ENCODE results near the gene C15orf62.

C15orf62 gene

GRCh38 chr15:40806672-40807027, 36.9 kb downstream of the C15orf62 start:
- DNase-seq (ENCODE audit: extremely low spot score) = no peak
- ChIA-PET CTCF (no interaction called here), POLR2A (interaction anchor here (1.3 to 2.1 kb wide), 8 partner anchors 9 to 112 kb away, joined by 3 to 9 read pairs (median 6); partner anchors contain the start of genes GCHFR, PPP1R14D, RAD51 and VPS18)
- no peak for TF ChIP-seq PKNOX1 (IDR thresholded peaks at IDR 0.05)
- no peak for TF ChIP-seq CTBP1 (IDR thresholded peaks at IDR 0.05; ENCODE audit: borderline replicate concordance)
- TF ChIP-seq FOXA1 (IDR thresholded peaks at IDR 0.05) = no peak
- no peak for TF ChIP-seq ARNT (IDR thresholded peaks at IDR 0.05)
- TF ChIP-seq BHLHE40 (IDR thresholded peaks at IDR 0.05; ENCODE audit: borderline replicate concordance) = no peak
- TF ChIP-seq ELF4 (IDR thresholded peaks at IDR 0.05) = no peak
- TF ChIP-seq SUZ12 (IDR thresholded peaks at IDR 0.05) = no peak
- TF ChIP-seq ZNF384 (IDR thresholded peaks at IDR 0.05) = no peak
- no peak for TF ChIP-seq FOXK2 (IDR thresholded peaks at IDR 0.05)
- no peak for TF ChIP-seq HDGF (IDR thresholded peaks at IDR 0.05; ENCODE audit: borderline replicate concordance)
- no peak for TF ChIP-seq FOXM1 (IDR thresholded peaks at IDR 0.05; ENCODE audit: borderline replicate concordance)
- no peak for TF ChIP-seq SP1 (IDR thresholded peaks at IDR 0.05)
- TF ChIP-seq L3MBTL2 (conservative IDR thresholded peaks at IDR 0.05) = no peak
- TF ChIP-seq TARDBP (IDR thresholded peaks at IDR 0.05) = no peak
- no peak for TF ChIP-seq NFRKB (IDR thresholded peaks at IDR 0.05)
- TF ChIP-seq LEF1 (IDR thresholded peaks at IDR 0.05; ENCODE audit: borderline replicate concordance) = no peak

GRCh38 chr15:40807028-40807887, 37.5 kb downstream of the C15orf62 start, which contains the start of the genes DNAJC17 and ZFYVE19:
DNAJC17 (minus strand) TSS chr15:40807473; CDS start chr15:40807446, 27 bp downstream.
ZFYVE19 (plus strand) TSS chr15:40807089; CDS start chr15:40807590, 501 bp downstream.
- DNase-seq (ENCODE audit: extremely low spot score) = peak; percentile 90
- ChIA-PET CTCF (no interaction called here), POLR2A (interaction anchor here (0.9 to 2.1 kb wide), 11 partner anchors 8 to 112 kb away, joined by 3 to 9 read pairs (median 5); partner anchors contain the start of genes GCHFR, PPP1R14D, RAD51 and VPS18)
- TF ChIP-seq SUZ12 (IDR thresholded peaks at IDR 0.05) (peak; percentile 63; the same call in 1 of the 2 replicates), PKNOX1 (IDR thresholded peaks at IDR 0.05) (peak; percentile 46; the same call in 1 of the 2 replicates), BHLHE40 (IDR thresholded peaks at IDR 0.05; ENCODE audit: borderline replicate concordance) (no peak)

GRCh38 chr15:40807888-40808461, 38.2 kb downstream of the C15orf62 start:
- CTCF ChIA-PET = interaction anchor here (0.6 kb wide), 1 partner anchor 50 kb away, joined by 3 read pairs; no protein-coding TSS in a partner anchor
- no peak for DNase-seq (ENCODE audit: extremely low spot score)
- POLR2A ChIA-PET = interaction anchor here (0.9 to 2.1 kb wide), 11 partner anchors 8 to 113 kb away, joined by 3 to 9 read pairs (median 5); partner anchors contain the start of genes GCHFR, PPP1R14D, RAD51 and VPS18

GRCh38 chr15:40808861-40809450, 39.2 kb downstream of the C15orf62 start:
- CTCF ChIA-PET = interaction anchor here (0.6 kb wide), 2 partner anchors 49 kb away, joined by 3 to 5 read pairs; no protein-coding TSS in a partner anchor
- no peak for DNase-seq (ENCODE audit: extremely low spot score)
- POLR2A ChIA-PET = no interaction called here
- TF ChIP-seq ELF4 (IDR thresholded peaks at IDR 0.05) = no peak
- no peak for TF ChIP-seq L3MBTL2 (conservative IDR thresholded peaks at IDR 0.05)
- no peak for TF ChIP-seq ARNT (IDR thresholded peaks at IDR 0.05)
- TF ChIP-seq FOXM1 (IDR thresholded peaks at IDR 0.05; ENCODE audit: borderline replicate concordance) = no peak
- no peak for TF ChIP-seq HDGF (IDR thresholded peaks at IDR 0.05; ENCODE audit: borderline replicate concordance)
- no peak for TF ChIP-seq CTBP1 (IDR thresholded peaks at IDR 0.05; ENCODE audit: borderline replicate concordance)
- TF ChIP-seq PKNOX1 (IDR thresholded peaks at IDR 0.05) = no peak
- TF ChIP-seq FOXA1 (IDR thresholded peaks at IDR 0.05) = no peak
- TF ChIP-seq ZNF384 (IDR thresholded peaks at IDR 0.05) = no peak
- TF ChIP-seq NFRKB (IDR thresholded peaks at IDR 0.05) = no peak
- no peak for TF ChIP-seq SUZ12 (IDR thresholded peaks at IDR 0.05)
- no peak for TF ChIP-seq LEF1 (IDR thresholded peaks at IDR 0.05; ENCODE audit: borderline replicate concordance)
- TF ChIP-seq FOXK2 (IDR thresholded peaks at IDR 0.05) = no peak
- no peak for TF ChIP-seq TARDBP (IDR thresholded peaks at IDR 0.05)
- TF ChIP-seq SP1 (IDR thresholded peaks at IDR 0.05) = no peak
- no peak for TF ChIP-seq BHLHE40 (IDR thresholded peaks at IDR 0.05; ENCODE audit: borderline replicate concordance)

More at GRCh38 chr15:40807888-40808461, 38.2 kb downstream of the C15orf62 start:
- TF ChIP-seq NFRKB (IDR thresholded peaks at IDR 0.05) (no peak), L3MBTL2 (conservative IDR thresholded peaks at IDR 0.05) (0 out of 2 replicates have a peak, but pooled peaks have one; percentile 25)

- no peak for DNase-seq (ENCODE audit: extremely low spot score)
- CTCF ChIA-PET = interaction anchor here (0.6 kb wide), 1 partner anchor 11 kb away, joined by 3 read pairs; no protein-coding TSS in a partner anchor
- POLR2A ChIA-PET = no interaction called here
- no peak for TF ChIP-seq FOXA1 (IDR thresholded peaks at IDR 0.05)
- no peak for TF ChIP-seq SUZ12 (IDR thresholded peaks at IDR 0.05)
- no peak for TF ChIP-seq ZNF384 (IDR thresholded peaks at IDR 0.05)
- no peak for TF ChIP-seq LEF1 (IDR thresholded peaks at IDR 0.05; ENCODE audit: borderline replicate concordance)
- TF ChIP-seq FOXM1 (IDR thresholded peaks at IDR 0.05; ENCODE audit: borderline replicate concordance) = no peak
- TF ChIP-seq ARNT (IDR thresholded peaks at IDR 0.05) = no peak
- no peak for TF ChIP-seq CTBP1 (IDR thresholded peaks at IDR 0.05; ENCODE audit: borderline replicate concordance)
- no peak for TF ChIP-seq NFRKB (IDR thresholded peaks at IDR 0.05)
- TF ChIP-seq L3MBTL2 (conservative IDR thresholded peaks at IDR 0.05) = no peak
- TF ChIP-seq HDGF (IDR thresholded peaks at IDR 0.05; ENCODE audit: borderline replicate concordance) = no peak
- no peak for TF ChIP-seq ELF4 (IDR thresholded peaks at IDR 0.05)
- no peak for TF ChIP-seq SP1 (IDR thresholded peaks at IDR 0.05)
- no peak for TF ChIP-seq TARDBP (IDR thresholded peaks at IDR 0.05)
- TF ChIP-seq BHLHE40 (IDR thresholded peaks at IDR 0.05; ENCODE audit: borderline replicate concordance) = no peak
- TF ChIP-seq FOXK2 (IDR thresholded peaks at IDR 0.05) = no peak
- no peak for TF ChIP-seq PKNOX1 (IDR thresholded peaks at IDR 0.05)
Observed at GRCh38 chr15:40812721-40813425, 43.1 kb downstream of the C15orf62 start.
